ENCODE results near the gene SLC22A23.

DNA sequence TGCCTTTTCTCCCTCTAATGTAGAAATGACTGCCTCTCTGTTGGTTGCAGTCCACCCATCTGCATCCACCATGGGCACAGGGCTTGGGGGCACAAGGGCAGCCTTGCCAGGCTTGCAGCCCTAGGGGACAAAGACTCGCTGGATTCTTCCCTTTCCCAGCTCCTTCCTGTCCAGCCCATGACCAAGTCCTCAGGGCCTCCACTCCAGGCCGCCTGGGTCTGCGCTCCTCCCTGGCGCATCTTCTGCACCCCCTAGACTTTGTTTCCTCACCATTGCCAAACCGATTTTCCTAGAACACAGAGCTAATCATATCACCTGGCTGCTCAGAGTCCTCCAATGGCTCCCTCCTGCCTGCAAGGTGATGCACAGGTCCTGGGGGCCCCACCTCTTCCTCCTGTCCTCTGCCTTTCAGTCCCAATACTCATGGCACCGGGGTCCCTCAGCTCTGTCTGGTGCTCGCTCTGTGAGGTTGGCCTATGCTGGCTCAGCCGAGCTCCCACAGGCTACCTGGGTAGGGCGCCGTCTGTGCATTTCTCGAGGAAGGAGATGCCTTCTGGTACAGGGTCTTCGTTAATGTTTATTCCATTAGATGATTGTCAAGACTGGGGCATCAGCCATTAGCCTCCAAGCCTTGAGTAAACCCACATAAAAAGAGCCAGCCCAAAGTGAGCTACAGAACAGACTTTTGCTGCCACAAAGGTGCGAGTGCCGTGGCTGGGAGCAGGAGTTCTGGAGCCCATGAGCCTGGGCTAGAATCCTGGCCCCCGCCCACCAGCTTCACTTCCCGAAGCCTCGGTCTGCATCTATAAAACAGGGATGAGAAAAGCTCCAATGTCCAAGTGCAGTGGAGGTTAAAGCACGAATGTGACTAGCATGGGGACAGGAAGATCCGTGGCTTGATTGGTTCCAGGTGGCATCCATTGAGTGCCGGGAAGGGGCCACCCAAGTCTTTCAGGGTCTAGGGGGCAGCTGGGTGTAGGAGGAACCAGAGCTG lies 180.4 kb downstream of the SLC22A23 start:
- TF ChIP-seq, protein P1, sequence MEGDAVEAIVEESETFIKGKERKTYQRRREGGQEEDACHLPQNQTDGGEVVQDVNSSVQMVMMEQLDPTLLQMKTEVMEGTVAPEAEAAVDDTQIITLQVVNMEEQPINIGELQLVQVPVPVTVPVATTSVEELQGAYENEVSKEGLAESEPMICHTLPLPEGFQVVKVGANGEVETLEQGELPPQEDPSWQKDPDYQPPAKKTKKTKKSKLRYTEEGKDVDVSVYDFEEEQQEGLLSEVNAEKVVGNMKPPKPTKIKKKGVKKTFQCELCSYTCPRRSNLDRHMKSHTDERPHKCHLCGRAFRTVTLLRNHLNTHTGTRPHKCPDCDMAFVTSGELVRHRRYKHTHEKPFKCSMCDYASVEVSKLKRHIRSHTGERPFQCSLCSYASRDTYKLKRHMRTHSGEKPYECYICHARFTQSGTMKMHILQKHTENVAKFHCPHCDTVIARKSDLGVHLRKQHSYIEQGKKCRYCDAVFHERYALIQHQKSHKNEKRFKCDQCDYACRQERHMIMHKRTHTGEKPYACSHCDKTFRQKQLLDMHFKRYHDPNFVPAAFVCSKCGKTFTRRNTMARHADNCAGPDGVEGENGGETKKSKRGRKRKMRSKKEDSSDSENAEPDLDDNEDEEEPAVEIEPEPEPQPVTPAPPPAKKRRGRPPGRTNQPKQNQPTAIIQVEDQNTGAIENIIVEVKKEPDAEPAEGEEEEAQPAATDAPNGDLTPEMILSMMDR (IDR thresholded peaks at IDR 0.05; ENCODE audit: low read depth, low read length, poor library complexity, severe bottlenecking): no peak
- TF ChIP-seq EZH2phosphoT487 (IDR thresholded peaks at IDR 0.05; ENCODE audit: borderline replicate concordance, low read length): no peak

Measured in DOHH2 (cell line).